CD4-positive, alpha-beta T cell treated with Interleukin-17A for 4 hours (primary cell): ENCODE data around the gene TOMM40.
"Not testable (repeated sequence)": the region's sequence is repeated elsewhere in the genome, so short reads cannot be mapped to it uniquely, and the experiment has no call there.

Experiments
- DNase-seq: peaks from one replicate; pipeline ENCODE4 v3.0.0-alpha.2; 2020; ENCODE audit warnings: mixed read lengths

Gene TOMM40

DNA sequence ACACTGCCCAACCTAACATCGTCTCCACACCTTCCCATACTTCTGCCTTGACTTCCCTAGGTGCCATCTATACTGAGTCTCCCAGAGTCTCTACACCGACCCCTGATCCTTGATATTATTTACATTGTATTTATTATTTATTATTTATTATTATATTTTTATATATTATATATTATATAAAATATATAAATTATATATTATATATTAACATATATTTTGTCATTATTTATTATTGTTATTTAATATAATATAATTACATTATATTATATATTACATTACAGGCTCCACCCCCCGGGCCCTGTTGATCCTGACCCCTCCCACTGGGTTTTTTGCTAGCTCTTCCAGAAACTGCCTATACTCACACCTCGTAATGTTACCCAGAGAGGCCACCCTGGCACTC, 18.4 kb upstream of the TOMM40 start:
- no peak for DNase-seq

DNA sequence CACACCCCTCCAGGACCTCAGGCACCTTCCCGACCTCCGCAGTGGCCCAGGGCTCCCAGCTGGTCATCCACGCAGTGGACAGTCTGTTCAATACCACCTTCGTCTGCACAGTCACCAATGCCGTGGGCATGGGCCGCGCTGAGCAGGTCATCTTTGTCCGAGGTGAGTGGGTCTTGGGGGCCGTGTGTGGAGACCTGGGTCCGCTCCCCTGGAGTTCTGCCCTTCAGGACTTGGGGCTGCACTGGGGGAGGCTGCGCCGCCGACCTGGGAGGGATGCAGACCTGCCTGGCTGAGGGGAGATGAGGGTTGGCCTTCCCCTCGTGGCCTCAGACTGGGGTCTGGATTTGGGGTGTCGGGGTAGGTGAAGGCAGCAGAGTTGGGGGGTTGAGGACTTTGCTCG, 16.7 kb upstream of the TOMM40 start:
- no peak for DNase-seq

DNA sequence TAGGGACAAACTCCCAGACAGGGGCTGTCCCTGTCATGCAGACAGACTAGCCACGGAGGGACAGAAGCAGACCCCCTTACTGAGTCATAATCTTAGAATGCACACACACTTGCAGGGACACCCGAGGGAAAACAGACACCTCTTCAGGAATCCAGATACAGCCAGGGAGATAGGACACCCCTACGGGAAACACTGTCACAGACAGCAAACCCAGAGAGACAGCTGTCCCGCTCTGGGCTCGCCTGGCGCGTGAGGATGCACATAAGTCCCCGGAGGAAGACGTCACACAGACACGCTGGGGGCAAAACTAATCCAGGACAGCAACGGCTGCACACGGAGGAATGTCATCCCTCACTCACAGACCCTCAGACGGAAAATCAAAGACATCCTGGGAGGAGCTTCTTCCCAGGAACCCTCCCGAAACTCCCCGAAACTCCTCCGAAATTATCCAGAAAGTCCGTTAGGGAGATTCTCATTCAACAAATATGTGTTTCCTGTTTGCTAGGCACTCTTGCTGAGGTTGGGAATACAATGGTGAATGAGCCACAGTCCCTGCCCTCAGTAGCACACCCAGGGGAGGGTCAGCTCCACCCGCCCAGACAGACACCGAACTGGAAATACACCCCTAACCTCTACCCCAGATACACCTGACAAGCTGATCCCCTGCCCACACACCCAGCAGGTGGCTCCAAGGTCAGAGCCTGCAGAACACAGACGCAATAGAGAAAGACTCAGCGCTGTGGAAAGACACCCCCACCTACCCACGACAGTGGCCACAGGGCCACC, 15.2 kb upstream of the TOMM40 start:
- no peak for DNase-seq

DNA sequence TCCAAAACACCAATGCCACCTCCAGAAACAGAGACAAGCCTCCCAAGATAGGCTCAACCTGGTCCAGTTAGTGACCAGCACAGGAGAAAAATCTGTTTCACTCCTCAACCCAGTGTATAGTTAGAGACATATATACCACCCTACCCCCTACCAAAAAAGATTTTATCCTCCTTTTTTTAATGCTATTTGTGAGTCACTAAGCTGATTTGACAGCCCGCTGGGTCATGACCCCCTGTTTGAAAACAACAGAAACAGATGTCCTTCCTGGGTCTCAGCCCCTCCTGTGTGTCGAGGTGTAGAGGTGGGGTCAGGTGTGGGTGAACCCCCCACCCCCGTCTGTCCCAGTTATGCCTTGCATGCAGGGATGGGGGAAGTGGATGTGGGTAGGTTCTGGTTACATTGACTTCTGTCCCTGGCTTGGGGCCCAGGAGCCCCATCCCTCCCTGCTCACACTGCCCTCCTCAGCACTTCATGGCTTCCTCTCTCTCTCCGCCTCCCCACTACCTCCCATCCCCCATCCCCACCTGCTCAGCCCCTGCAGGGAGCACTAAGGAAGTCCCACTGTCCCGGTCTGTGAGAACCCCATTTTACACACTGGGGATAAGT, 14.0 kb upstream of the TOMM40 start:
- DNase-seq = no peak

DNA sequence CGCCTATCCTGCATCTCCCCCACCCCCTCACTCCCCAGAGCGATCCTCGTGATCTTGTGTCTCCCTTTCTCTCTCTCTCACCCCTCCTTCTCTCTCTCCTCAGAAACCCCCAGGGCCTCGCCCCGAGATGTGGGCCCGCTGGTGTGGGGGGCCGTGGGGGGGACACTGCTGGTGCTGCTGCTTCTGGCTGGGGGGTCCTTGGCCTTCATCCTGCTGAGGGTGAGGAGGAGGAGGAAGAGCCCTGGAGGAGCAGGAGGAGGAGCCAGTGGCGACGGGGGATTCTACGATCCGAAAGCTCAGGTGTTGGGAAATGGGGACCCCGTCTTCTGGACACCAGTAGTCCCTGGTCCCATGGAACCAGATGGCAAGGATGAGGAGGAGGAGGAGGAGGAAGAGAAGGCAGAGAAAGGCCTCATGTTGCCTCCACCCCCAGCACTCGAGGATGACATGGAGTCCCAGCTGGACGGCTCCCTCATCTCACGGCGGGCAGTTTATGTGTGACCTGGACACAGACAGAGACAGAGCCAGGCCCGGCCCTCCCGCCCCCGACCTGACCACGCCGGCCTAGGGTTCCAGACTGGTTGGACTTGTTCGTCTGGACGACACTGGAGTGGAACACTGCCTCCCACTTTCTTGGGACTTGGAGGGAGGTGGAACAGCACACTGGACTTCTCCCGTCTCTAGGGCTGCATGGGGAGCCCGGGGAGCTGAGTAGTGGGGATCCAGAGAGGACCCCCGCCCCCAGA, 12.8 kb upstream of the TOMM40 start:
- DNase-seq = no peak

DNA sequence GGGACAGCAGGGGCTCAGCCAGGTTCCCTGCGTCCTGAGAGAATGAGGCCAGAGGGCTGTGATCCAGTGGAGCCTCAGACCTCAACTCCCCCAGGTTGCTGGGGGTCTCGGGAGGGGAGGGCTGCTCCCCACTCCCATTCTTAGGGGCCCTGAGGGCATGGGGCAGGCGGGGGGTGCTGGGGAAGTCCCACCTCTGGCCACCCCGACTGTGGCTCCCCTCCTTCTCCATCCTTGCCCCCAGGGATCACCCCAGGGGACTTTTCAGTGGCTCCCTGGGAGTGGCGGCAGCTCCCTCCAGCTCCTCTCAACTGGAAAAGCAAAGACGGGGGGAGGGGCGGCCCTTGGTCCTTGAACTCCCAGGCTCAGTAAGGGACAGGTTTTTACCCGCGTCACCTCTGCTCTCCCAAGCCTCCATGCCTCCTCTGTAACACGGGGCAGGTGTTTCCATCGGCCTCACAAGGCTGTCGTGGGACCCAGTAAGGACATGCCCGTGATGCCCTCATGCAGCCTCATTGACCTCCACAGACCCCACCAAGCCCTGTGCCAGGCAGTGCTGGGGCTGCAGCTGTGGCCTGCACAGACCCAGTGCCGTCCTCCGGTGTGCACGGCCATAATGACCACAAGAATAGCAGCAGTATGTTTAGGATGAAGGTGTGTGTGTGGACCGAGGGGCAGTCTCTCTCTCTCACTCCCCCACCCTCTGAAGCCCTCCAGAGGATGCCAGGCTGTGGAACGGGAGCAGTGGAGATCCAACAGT, 11.6 kb upstream of the TOMM40 start:
- DNase-seq = no peak

DNA sequence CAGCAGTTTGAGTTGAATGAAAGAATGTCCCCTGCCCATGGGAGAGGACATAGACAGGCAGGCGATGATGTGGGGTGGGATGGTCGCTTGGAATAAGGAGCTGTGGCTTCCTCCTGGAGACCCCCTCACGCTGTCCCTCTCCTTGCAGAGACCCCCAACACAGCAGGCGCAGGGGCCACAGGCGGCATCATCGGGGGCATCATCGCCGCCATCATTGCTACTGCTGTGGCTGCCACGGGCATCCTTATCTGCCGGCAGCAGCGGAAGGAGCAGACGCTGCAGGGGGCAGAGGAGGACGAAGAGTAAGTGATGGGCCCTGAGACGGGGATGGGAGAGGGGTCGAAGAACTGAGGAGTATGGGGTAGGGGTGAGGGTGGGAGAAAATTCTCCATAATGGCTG, 9.0 kb upstream of the TOMM40 start:
- no peak for DNase-seq

DNA sequence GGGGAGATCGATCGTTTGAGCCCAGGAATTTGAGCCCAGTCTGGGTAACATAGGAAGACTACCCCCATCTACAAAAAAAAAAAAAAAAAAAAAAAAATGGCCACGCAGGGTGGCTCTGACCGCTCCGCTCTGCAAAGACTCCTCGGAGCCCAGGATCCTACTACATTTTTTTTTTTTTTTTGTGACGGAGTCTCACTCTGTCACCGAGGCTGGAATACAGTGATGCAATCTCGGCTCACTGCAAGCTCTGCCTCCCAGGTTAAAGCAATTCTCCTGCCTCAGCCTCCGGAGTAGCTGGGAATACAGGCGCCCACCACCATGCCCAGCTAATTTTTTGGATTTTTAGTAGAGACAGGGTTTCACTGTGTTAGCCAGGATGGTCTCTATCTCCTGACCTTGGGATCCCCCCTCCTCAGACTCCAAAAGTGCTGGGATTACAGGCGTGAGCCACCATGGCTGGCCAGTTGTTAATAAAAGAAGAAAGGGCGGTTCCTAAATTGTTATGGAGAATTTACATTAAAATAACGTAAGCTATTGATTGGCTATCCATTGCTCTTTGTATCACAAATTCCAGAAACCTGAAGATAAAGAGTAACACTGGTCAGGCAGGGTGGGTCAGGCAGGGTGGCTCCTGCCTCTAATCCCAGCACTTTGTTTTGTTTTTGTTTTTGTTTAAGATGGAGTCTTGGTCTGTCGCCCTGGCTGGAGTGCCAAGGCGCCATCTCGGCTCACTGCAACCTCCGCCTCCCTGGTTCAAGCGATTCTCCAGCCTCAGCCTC, 8.2 kb upstream of the TOMM40 start:
- DNase-seq = not testable (repeated sequence)

DNA sequence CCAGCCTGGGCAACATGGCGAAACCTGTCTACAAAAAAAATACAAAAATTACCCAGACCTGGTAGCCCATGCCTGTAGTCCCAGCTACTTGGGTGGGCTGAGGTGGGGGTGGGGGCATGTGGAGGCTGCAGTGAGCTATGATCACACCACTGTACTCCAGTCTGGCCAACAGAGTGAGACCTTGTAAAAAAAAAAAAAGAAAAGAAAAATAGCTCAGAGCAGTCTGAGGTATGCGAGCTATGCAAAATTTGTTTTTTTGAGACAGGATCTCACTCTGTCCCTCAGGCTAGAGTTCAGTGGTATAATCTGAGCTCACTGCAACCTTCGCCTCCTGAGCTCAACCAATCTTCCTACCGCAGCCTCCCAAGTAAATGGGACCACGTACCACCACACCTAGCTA, 7.1 kb upstream of the TOMM40 start:
- DNase-seq = no peak

DNA sequence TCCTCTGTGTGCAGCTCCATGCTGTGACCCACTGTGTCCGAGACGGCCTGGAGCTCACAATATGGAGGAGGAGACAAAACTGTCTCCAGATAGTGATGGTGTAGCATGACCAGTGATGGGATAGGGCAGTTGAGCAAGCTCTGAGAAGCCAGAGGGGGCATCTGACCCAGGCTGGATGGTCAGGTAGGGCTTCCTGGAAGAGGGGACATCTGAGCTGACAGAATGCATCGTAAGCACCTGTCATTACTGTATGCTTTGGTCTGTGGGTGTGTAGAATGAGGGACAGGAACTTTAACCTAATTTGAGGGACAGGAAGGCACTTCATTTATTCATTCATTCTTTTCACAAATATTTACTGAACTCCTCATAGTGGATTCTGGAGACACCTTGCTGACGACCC, 6.5 kb upstream of the TOMM40 start:
- DNase-seq = no peak

DNA sequence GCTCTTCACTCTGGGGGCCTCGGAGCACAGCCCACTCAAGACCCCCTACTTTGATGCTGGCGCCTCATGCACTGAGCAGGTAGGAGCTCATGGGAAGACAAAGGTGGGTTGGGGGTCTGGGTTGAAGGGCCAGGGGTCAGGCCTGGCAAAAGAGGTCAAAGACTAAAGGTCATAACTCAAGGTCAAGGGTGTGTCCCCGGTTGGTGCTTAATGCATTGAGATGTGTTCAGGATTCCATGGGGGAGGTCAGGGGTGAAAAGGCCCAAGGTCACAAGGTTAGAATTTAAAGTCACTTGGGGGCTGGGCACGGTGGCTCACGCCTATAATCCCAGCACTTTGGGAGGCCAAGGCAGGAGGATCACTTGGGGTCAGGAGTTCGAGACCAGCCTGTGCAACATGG, 4.9 kb upstream of the TOMM40 start:
- DNase-seq = no peak

DNA sequence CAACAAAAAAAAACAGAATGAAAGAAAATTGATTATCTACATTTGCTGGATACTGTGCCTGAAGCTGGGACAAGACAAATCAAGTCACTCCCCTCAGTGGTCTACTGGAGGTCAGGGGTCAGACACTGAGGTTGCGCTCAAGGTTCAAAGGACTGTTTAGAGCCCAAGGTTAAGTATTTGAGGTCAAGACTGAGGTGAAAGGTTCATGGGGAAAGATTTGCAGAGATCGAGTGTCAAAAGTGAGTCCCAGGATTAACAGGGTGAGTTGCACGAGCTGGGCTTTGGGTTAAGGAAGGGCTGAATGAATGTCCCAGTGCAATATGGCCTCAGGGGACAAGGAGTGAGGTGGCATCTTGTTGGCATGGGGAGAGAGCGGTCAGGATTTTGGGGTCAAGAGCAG, 3.4 kb upstream of the TOMM40 start:
- no peak for DNase-seq

DNA sequence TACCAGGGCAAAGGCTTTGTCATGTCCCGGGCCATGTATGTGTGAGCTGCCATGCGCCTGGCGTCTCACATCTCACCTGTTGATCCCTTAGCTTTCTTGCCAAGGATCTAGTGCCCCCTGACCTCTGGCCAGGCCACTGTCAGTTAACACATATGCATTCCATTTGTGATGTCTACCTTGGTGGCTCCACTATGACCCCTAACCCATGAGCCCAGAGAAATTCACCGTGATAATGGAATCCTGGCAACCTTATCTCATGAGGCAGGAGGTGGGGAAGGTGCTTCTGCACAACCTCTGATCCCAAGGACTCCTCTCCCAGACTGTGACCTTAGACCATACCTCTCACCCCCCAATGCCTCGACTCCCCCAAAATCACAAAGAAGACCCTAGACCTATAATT, 2.7 kb upstream of the TOMM40 start:
- not testable (repeated sequence) for DNase-seq

DNA sequence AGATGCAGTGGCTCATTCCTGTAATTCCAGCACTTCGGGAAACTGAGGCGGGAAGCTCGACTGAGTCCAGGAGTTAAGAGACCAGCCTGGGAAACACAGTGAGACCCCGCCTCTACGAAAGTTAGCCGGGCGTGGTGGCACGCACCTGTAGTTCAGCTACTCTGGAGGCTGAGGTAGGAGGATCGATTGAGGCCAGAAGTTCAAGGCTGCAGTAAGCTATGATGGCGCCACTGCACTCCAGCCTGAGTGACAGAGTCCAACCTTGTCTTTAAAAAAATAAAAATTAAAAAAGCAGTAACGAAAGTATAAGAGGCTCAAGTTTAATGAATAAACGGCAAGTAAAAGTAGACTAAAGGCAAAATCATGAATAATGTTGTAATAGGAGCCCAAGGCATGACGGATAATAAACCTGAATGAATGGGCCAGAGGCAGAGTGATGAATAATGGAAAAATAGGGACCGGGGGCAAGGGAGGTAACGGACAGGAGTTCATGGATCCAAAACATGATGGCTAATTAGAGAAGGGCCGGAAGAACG, 1.2 kb upstream of the TOMM40 start:
- DNase-seq = no peak

DNA sequence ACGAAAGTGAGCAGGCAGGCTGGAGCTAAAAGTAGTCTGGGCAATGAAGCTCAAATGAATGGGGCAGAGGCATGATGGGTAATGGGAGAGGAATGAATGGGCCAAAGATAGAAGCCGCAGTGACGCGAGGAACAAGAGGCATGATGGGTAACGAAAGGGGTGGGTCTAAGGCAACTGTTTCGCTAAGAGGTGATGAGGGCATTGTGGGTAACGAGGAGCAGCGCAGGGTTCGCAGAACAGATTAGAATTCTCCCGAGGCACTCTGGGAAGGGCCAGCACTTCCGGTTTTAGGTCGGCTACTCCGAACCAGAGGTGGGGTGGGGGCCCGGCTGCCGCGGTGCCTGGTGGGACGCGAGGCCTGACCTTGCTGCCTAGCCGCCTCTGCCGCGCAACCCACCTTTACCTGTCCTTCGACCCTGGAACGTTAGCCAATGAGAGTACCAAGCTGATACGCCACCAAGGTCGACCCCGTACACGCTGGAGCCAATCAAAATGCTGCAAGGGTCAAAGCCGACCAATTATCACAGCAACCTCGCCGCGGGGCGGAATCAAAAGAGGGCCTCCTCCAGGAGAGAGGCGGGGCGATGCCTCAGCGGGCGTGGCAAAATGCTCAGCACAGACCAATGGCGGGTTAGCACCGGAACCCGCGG, 563 bp upstream of the TOMM40 start:
- no peak for DNase-seq

DNA sequence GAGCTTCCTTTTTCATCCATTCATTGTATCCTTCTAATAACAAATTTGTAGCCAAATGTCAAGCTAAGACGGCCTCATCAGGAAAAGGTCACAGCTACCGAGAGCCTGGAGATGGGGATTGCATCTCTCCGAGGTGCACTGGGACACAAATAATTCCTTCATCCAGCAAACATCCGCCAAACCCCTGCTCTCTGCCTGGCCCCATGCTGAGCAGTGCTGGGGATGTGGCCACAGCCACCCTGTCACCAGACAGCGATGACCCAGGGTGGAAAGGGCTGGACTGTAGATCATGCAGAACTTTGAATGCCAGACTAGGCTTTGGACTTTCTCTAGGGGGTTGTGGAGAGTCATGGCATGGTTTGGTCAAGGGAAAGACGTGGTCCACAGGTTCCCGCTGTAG, 1.9 kb downstream of the TOMM40 start:
- no peak for DNase-seq

DNA sequence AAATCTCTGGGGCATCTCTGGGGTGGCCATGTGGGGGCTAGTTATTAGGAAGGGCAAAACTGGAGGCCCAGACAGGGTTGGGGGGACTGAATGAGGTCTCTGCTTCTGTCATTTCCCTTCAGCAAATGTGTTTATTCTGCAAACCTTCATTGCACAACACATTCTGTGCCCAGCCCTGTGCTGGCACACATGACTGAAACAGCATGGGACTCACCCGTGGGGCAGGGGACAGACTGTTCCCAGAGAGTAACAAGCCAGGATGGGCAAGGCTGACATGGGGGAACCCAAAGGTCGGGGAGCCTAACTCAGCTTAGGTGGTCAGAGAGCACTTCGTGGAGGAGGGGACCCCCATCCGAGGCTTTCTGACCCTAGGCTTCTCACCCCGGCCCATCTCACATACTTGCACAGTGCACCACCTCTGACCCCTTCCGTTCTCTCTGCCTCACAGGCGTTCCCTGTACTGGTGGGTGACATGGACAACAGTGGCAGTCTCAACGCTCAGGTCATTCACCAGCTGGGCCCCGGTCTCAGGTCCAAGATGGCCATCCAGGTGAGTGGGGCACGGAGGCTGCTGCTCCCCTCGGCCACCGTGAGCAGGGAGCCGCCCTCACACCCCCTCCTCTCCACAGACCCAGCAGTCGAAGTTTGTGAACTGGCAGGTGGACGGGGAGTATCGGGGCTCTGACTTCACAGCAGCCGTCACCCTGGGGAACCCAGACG, 2.4 kb downstream of the TOMM40 start:
- no peak for DNase-seq

DNA sequence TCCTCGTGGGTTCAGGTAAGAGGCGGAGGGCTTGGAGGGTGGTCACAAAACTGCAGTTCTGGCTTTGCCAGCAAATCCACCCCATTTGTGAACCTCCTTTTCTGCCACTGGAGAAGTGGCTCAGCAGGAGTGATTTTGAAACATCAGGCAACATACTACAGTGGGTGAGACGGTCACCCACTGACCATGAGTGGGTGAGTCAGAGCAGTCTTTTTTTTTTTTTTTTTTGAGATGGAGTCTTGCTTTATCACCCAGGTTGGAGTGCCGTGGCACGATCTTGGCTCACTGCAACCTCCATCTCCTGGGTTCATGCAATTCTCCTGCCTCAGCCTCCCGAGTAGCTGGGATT, 3.0 kb downstream of the TOMM40 start:
- no peak for DNase-seq

DNA sequence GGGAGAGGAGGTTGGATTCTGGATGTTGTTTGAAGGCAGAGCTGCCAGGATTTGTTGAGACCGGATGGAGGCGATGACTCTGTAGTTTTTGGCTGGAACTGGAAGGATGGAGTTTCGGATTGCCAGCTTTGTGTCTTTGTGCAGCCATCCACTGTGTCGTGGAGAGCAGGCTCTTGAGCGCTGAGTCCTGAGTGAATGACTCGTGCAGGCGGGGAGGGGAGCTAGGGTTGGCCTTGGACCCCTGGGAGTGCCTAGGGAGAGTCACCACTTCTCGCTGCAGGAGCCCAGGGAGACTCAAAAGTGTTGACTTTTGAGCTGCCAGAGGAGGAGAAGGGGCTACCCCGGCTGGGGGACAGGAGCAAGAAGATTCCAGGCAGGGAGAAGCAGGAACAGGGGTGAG, 3.9 kb downstream of the TOMM40 start:
- no peak for DNase-seq

DNA sequence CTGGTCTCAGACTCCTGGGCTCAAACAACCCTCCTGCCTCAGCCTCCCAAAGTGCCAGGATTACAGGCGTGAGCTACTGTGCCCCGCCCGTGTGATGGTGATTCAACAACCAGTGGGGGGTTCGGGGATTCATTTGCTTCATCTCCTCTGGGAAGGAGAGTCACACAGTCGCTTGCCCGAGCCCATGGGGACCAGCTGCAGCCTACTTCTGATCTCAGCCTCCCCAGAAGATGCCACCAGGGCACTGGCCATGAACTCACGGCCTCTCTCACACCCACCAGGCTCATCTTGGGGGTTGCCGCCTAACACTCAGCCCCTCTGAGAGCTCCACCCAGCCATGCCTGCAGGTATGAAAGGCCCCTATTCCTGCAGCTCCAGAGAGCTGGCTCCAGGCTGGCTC, 6.8 kb downstream of the TOMM40 start:
- DNase-seq = no peak
